ENCODE data around the gene ANKZF1. TPM values are rescaled to one million over a fixed set of nuclear protein-coding genes. Genes with fewer than 3 reads are reported as not detected.
A peak's percentile ranks its signal among the peaks of the same experiment; 100 is the strongest.

ANKZF1 gene
- total RNA-seq, 1 experiment from 2014 or later = 21.3 TPM

DNA sequence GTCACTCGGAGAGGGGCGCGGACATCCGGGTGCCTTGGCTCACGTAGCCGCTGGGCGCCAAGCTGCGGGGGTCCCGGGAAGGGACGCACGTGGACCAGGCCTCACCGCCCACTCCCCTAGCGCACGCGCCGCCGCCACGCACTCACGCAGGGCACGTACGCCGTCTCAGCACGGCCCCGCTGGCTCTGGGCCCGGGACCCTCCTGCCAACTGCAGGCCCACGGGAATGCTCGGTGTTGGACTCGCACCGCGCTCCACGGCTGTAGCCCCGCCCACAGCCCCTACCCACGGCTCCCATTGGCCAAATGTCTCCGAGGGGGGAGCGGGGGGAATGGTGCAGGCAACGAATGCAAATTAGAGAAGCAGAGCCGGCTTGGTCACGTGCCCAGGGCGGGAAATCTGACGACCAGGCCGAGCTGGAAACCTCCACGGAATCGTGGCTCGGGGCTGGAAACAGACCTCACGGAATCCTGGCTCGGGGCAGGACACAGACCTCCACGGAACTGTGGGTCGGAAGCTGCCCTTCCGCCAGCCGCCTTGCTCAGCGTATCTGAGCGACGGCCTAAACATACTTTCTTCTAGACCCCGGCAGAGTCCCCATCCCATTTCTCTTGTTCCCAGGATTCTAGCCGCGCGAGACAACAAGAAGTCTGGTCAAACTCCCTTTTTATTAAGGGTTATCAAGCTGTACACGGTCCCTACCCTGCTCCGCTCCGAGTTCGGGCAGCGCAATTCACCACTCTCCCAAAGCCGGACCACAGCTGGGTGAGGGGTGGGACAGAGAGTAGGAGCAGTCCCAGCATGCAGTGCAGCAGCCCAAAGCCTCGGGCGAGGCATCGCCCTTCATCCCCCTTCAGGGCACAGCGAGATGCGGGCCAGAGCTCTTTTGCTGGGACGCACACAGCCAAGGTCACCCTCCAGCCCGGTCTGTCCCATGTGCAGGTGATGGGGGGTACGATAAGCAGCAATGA is 10.6 kb upstream of the ANKZF1 start, which contains the start of gene ABCB6:
Gene ABCB6 (minus strand): TSS at position 227 of the 970 bp plus-strand sequence. CDS start 285 bp downstream, outside the sequence.
- Histone ChIP-seq H3K4me3 (peak within 1 kb of the TSS; percentile 47), H3K9me3 (no peaks in the 10 kb centered on the region), H3K27me3 (no peaks in the 10 kb centered on the region), H3K36me3 (peaks cover 61% of the 10 kb centered on the region)
- DNase-seq = peak; percentile 98

DNA sequence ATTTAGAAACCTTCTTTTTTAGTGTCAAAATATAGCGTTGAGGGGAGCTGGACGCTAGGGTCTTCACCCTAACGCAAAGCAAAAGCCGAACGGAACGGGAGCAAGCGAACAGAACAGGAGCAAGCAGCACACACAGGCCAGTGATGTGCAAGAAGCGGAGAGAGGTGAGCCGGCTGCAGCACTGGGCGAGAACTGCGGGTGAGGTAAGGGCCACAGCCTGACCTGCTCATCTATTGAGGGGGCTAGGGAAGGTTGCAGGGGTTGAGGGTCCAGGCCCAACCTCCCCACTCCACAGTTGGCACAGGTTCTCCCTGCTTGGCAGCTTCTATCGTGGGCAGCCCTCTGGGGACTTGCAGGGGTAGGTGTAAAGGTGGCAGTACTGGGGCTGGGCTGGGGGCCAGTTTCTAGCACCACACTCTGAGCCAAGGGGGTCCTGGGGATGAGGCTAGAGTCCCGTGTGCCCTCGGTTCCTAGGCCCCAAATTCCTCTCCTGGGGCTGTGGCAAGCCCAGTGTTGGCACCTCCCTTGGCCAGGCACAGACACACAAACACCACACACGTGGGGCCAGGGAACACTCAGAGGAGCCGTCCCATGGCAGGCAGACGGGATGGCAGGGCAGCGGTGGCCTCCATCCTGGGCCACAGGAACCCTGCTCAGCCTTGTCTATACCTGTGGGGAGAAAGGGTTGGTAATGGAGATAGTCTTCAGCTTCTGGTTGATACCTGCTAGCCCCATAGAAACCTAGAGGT is 9.6 kb upstream of the ANKZF1 start:
- H3K9me3 ChIP-seq = no peaks in the 10 kb centered on the region
- DNase-seq = no peak
- H3K27me3 ChIP-seq = no peaks in the 10 kb centered on the region
- no peak overlapping the region for H3K4me3 ChIP-seq
- peaks cover 61% of the 10 kb centered on the region for H3K36me3 ChIP-seq

DNA sequence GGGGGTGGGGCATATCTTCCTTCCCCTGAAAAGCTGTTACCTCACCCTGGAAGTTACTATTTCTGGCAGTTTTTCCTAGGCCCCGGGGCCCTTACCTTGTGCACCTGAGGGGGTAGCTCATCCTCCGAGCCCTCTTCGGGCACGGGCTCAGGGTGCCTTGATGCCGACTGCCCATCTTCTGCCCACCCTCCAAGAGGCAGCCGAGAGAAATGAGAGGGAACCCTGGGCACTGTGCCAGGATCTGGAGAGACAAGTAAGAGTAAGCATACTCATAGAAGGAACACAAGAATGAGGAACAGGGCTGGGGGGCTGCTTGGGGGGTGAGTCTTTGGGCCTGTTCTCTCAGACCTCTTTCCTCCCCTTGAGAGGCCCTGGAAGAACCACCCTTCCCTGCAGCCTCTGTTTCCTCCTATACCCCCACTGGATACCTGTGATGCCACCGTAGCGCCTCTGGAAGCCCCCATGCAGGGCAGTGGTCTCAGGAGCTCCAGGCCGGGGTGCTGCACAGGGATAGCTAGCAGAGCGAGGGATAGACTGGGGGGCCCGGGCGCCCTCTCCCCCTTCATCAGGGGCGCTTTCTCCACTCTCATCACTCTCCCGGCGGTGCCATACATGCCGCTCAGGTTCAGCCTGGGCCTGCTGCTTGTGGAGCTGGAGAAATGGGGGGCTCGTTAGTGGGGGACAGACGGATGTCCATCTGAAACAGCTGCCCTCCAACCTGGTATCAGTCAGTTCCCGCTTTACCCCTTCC is 8.8 kb upstream of the ANKZF1 start:
- H3K9me3 ChIP-seq = no peaks in the 10 kb centered on the region
- no peak overlapping the region for H3K4me3 ChIP-seq
- H3K36me3 ChIP-seq = peaks cover 59% of the 10 kb centered on the region
- H3K27me3 ChIP-seq = no peaks in the 10 kb centered on the region
- no peak for DNase-seq

DNA sequence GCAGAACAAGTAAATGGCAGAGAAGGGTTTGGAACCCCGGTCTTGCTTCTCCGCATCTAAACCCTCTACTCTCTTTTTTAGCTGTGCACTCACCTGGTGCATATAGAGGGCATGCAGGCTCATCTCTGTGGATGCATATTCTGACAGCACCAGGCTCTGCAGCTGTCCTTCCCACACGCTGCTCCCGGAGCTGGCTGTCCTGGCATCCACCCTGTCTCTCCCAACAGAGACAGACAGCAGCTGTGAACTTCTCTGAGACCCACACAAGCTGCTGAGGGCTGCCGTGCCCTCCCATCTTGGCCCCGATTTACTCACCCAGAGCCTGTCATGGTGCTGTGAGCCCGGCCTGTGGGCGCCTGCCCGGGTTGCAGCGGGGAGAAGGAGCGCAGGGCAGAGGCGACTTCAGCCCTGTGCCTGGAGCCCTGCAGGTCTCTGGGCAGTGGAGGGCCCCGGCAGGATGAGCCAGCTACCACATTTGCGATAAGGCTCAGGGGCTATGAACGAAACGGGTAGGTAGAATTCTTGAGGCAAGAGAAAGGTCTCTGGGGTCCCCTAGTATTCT is 7.6 kb upstream of the ANKZF1 start:
- no peaks in the 10 kb centered on the region for H3K27me3 ChIP-seq
- no peak overlapping the region for H3K4me3 ChIP-seq
- peaks cover 55% of the 10 kb centered on the region for H3K36me3 ChIP-seq
- H3K9me3 ChIP-seq = no peaks in the 10 kb centered on the region
- no peak for DNase-seq

DNA sequence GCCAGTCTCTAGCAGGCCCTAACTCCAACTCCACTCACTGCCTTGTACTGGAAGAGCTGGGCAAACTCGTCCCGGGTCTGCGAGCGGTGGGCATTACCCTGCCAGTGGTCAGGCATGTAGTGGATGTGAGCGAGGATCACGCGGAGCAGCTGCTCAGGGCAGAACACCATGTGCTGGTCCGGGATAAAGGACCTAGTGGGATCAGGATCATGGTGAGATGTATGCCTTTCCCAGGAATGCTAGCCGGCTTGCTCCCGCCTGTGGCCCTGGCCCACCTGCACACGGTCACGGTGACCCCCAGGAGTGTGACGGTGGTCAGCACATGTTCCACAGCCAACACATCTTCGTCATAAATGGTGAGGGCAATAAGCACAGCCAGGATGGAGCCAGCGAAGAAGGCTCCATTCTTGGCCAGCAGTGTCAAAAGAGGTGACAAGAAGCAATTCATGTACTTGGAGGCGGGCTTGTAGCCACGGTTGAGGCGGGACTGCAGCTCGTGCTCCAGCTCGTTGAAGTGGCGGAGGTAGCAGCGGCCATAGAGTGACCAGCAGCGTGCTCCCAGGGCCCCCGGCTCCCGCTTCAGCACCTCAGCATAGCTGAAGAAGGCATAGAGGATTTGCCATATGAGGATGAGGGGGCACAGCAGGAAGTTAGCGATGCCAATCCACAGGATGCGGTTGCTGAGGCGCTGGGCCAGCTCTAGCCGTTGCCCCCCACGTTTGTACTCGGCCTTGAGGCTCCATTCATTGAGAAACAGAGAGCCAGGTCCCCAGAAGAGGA is 5.6 kb upstream of the ANKZF1 start:
- no peak overlapping the region for H3K4me3 ChIP-seq
- no peak for DNase-seq
- no peaks in the 10 kb centered on the region for H3K27me3 ChIP-seq
- peaks cover 62% of the 10 kb centered on the region for H3K36me3 ChIP-seq
- no peaks in the 10 kb centered on the region for H3K9me3 ChIP-seq

DNA sequence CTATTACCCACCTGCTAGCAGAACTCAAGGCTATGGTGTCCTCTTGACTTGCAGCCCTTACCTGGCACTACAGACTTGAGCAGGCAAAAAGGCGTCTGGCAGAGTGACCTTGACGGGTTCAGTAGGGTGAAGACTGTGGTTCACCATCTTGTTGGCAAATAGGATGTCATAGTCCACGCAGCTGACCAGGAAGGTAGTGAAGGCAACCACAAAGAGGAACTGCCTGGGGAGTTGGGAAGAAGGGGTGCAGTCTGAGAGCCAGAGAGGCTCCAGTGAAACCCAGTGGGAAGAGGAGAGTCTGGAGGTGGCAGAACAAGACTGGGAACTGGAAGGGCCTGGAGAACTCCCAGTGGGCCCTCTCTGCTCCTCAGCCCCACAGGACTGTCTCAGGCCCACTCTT is 4.3 kb upstream of the ANKZF1 start:
- H3K9me3 ChIP-seq = no peaks in the 10 kb centered on the region
- H3K27me3 ChIP-seq = no peaks in the 10 kb centered on the region
- no peak for DNase-seq
- H3K36me3 ChIP-seq = peaks cover 54% of the 10 kb centered on the region
- no peak overlapping the region for H3K4me3 ChIP-seq

DNA sequence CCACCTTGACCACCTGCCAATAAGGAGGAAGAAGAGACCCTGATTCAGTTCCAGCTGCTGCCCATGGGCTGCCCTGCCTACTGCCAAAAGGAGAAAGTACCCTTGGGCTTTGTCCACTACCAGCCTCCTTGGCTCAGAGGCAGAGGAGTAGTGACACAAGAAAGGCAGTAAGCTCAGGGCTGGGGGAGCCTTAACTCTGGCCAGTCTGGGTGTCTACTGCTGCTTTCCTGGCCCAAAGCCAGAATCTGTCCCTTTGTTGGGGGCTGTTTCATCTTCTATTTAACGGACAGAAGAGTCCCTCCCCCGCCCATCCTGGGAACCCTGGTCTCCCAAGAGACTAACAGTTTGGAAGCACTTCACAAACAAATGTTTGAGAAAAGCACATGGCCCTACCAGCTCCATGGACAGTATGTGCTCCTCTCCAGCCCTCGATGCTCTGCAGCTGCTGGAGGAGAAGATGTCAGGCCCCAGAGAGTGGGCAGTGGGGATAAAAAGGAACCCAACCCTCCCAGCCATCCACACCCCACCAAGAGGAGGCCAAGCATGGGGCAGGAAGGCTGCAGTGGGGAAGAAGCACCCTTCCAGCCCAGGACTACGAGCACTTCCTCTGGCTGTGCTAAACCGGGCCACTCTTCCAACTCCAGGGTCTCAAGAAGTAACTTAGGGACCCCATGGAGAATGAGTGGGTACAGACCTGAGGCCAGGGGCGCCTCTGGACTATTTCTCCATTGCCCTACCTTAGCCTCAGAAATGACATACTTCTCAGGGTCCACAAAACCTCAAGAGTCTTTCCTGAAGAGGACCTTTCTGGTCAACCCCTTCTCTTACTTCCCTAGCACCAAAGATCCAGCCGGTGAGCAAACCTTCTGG is 1.3 kb upstream of the ANKZF1 start:
- Histone ChIP-seq H3K36me3 (peaks cover 57% of the 10 kb centered on the region), H3K9me3 (no peaks in the 10 kb centered on the region), H3K4me3 (peak overlapping the region; percentile 74), H3K27me3 (no peaks in the 10 kb centered on the region)
- no peak for DNase-seq

DNA sequence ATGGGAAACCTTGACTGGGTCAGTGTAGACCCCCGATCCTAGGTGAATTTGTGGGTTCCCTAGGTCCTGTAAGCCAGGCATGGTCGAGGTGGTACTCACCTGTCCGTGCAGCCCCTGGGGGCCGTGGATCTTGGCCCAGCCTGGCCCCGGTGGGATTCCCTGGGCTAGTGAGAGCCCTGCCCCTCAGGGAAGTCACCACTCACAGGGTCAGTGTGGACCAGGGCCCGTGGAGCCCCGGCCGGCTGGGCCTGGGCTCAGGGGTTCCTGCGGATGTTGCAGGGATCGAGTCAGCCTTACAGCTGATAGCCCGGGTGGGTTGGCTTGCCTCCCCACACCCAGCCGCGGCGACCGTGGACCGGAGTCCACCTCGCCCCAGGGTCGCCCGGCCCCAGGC is 698 bp upstream of the ANKZF1 start:
- no peak for DNase-seq
- Histone ChIP-seq H3K4me3 (peak overlapping the region; percentile 74), H3K9me3 (no peaks in the 10 kb centered on the region), H3K27me3 (no peaks in the 10 kb centered on the region), H3K36me3 (peaks cover 57% of the 10 kb centered on the region)

DNA sequence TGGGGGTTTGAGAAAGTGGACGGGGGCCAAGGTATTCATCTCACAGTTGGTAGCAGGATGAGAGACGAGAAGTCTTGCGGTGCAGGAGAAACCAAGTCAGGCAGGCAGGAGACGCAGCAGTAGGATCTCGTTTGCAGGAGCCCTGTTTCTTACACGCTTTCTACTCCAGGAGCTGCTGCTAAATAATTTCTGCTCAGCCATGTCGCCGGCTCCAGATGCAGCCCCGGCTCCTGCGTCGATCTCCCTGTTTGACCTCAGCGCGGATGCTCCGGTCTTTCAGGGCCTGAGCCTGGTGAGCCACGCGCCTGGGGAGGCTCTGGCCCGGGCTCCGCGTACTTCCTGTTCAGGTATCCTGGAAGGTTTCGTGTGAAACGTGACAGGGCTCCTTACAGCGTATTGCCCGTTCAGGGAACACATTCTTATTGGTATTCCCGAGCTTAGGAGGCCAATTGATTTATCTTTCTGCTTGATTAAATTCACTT is 494 bp downstream of the ANKZF1 start:
- Histone ChIP-seq H3K4me3 (peak overlapping the region; percentile 74), H3K36me3 (peaks cover 49% of the 10 kb centered on the region), H3K9me3 (no peaks in the 10 kb centered on the region), H3K27me3 (no peaks in the 10 kb centered on the region)
- DNase-seq = peak; percentile 53

DNA sequence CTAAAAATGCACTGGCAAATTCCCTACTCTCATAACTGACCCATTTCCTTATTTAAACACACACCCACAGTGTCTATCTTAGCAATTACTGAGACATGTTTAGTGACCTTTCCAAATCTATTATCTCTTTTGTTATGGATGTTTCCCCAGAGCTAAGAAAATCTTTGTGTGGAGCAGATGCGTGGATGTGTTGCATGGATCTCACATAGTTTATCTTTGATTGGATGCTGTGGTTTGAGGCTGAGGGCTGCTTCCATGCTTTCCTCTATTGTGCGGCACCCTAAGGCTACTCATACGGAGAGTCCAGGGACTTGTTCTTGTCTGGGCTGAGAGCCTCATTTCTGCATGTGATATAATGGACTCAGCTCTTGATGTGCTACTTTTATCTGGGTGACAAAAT is 4.7 kb downstream of the ANKZF1 start:
- Histone ChIP-seq H3K4me3 (no peak overlapping the region), H3K27me3 (no peaks in the 10 kb centered on the region), H3K36me3 (peaks cover 29% of the 10 kb centered on the region)

DNA sequence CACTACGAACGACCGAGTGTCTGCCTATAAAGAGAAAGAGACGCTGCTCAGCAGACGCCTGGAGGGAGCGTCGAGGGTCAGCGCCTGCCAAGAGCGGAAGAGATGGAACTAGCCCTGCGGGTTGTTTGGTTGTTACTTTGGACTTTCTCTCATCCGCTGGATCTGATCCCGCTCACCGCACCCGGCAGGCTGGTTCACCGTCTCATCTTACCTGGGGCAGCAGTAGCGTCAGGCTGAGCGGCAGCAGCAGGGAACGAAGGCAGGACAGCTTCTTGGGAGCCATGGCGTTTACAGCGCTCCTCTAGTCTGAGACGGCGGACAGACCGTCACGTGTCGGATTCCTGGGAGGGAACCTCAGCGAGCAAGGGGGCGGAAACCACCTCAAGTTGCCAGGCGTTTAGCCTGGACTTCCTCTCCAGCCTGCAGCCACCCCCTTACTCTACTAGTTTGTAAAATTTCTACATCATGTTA is 13.7 kb downstream of the ANKZF1 start:
- Histone ChIP-seq H3K36me3 (peaks cover 17% of the 10 kb centered on the region), H3K4me3 (no peak overlapping the region)
- no peak for DNase-seq

More for the DNA sequence above, 4.7 kb downstream of the ANKZF1 start:
- no peak for DNase-seq
- no peaks in the 10 kb centered on the region for H3K9me3 ChIP-seq

DNA sequence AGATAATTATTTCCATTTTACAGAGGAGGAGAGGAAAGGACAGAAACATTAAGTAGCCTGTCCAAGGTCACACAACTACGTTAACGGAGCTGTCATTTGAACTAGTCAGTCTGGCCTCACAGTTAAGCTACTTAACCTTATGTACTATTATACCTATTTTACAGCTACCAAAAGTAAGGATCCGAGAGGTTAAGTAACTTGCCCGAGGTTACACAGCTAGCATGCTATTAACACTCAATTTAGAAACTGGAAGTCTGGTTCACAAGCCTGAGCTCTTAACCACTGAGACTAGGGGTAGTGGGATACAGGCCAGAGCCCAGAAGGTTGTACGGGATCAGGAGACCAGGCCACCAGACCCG is 15.2 kb downstream of the ANKZF1 start:
- Histone ChIP-seq H3K27me3 (no peaks in the 10 kb centered on the region), H3K36me3 (peaks cover 18% of the 10 kb centered on the region), H3K9me3 (no peaks in the 10 kb centered on the region), H3K4me3 (peak overlapping the region; percentile 90)
- no peak for DNase-seq

More for the DNA sequence above, 13.7 kb downstream of the ANKZF1 start:
- no peaks in the 10 kb centered on the region for H3K9me3 ChIP-seq
- no peaks in the 10 kb centered on the region for H3K27me3 ChIP-seq

DNA sequence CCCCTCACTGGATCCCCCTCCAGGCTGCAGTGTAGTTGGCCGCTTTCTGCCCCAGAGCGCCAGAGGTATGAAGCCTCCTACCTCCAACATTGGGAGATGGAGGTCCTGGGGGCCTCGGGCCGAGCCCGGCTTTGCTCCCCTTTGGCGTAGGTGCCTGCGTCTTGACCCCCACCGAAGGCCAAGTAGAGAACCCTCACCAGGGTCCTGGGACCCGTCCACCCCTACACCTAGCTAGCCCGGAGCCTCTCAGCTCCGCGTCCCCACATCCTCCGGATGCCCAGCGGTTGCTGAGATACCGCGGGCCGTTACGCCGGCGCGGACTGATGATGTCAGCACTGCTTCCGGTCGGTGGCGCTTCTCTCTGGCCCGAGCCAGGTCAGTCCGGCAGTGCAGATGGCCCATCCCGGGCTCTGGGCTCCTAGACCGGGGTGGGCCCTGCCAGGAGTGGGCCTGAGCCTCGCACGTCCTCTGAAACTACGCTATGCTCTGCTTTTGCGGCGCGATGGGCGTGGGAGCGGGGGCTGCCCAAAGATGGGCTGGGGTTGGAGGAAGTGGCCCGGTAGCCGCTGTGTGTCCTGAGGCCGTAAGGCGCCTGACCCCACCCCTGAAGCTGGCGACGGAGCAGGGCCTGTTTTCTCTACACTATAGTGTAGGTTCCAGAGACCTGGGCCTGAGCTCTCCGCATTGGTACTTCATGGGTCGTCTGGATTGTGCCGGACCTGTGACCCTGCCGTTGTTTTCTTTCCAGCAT is 15.7 kb downstream of the ANKZF1 start, which contains the start of the genes GLB1L and STK16:
Gene GLB1L (minus strand): TSS at position 297 of the 751 bp plus-strand sequence. CDS start 1,871 bp downstream, outside the sequence.
Gene STK16 (plus strand): TSS at position 332 of the 751 bp plus-strand sequence. CDS start 521 bp downstream, outside the sequence.
- DNase-seq = peak; percentile 93
- H3K27me3 ChIP-seq = no peaks in the 10 kb centered on the region
- peaks cover 18% of the 10 kb centered on the region for H3K36me3 ChIP-seq
- no peaks in the 10 kb centered on the region for H3K9me3 ChIP-seq
- H3K4me3 ChIP-seq = peak within 1 kb of the TSS; percentile 90

DNA sequence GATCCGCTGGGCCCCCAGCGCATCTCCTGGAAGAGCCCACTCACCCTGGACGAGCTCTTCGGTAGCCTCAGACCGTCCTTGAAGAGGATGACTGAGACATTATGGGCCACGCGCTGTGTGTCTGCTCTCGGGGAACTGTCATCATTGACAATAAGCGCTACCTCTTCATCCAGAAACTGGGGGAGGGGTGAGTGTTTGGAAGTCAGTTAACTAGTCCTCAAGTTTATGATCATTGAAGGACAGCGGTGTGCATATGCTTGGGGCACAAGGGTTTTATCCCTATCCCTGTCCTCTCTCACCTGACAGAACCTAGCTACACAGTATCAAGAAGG is 16.3 kb downstream of the ANKZF1 start:
- H3K27me3 ChIP-seq = no peaks in the 10 kb centered on the region
- H3K9me3 ChIP-seq = no peaks in the 10 kb centered on the region
- DNase-seq = no peak
- peak overlapping the region; percentile 90 for H3K4me3 ChIP-seq
- peaks cover 18% of the 10 kb centered on the region for H3K36me3 ChIP-seq

Data from MG63 (cell line).